ENCODE measurements around the gene SLC34A2.
"Not testable (repeated sequence)": the region's sequence is repeated elsewhere in the genome, so short reads cannot be mapped to it uniquely, and the experiment has no call there.

The SLC34A2 gene

GRCh38 chr4:25654971-25655963 lies at the start of gene SLC34A2:
TSS of gene SLC34A2 (plus strand) at chr4:25655851. CDS start at chr4:25662501, 6,650 bp downstream.
- no peak for DNase-seq

- DNase-seq, result no peak
Measured at GRCh38 chr4:25608644-25609043, 47.0 kb upstream of the SLC34A2 start.

GRCh38 chr4:25609976-25610375 lies 45.7 kb upstream of the SLC34A2 start:
- no peak for DNase-seq

- not testable (repeated sequence) for DNase-seq
Measured at GRCh38 chr4:25613613-25614012, 42.0 kb upstream of the SLC34A2 start.

GRCh38 chr4:25614807-25615206 lies 40.8 kb upstream of the SLC34A2 start:
- no peak for DNase-seq

GRCh38 chr4:25621027-25621930 lies 34.4 kb upstream of the SLC34A2 start:
- DNase-seq, result no peak

- no peak for DNase-seq
Measured at GRCh38 chr4:25624616-25625015, 31.0 kb upstream of the SLC34A2 start.

GRCh38 chr4:25628451-25628850 lies 27.2 kb upstream of the SLC34A2 start:
- DNase-seq, result no peak

GRCh38 chr4:25632135-25632534 lies 23.5 kb upstream of the SLC34A2 start:
- no peak for DNase-seq

GRCh38 chr4:25633541-25633940 lies 22.1 kb upstream of the SLC34A2 start:
- no peak for DNase-seq

- no peak for DNase-seq
Measured at GRCh38 chr4:25635501-25635900, 20.1 kb upstream of the SLC34A2 start.

- no peak for DNase-seq
Measured at GRCh38 chr4:25637581-25638220, 17.9 kb upstream of the SLC34A2 start.

GRCh38 chr4:25638221-25638601 lies 17.4 kb upstream of the SLC34A2 start:
- no peak for DNase-seq

GRCh38 chr4:25638806-25639205 lies 16.8 kb upstream of the SLC34A2 start:
- no peak for DNase-seq

- DNase-seq, result no peak
Measured at GRCh38 chr4:25650311-25650710, 5.3 kb upstream of the SLC34A2 start.

- no peak for DNase-seq
Measured at GRCh38 chr4:25651682-25652081, 4.0 kb upstream of the SLC34A2 start.

- no peak for DNase-seq
Measured at GRCh38 chr4:25654031-25654970, 1.4 kb upstream of the SLC34A2 start.

GRCh38 chr4:25656031-25656430 lies 380 bp downstream of the SLC34A2 start:
- no peak for DNase-seq

GRCh38 chr4:25658357-25658771 lies 2.7 kb downstream of the SLC34A2 start:
- no peak for DNase-seq

- no peak for DNase-seq
Measured at GRCh38 chr4:25658777-25659176, 3.1 kb downstream of the SLC34A2 start.

GRCh38 chr4:25661441-25661840 lies 5.8 kb downstream of the SLC34A2 start:
- DNase-seq, result not testable (repeated sequence)

GRCh38 chr4:25662306-25662705 lies 6.7 kb downstream of the SLC34A2 start:
- DNase-seq, result no peak

Data from activated CD4-positive, alpha-beta T cell treated with anti-CD3 and anti-CD28 coated beads for 1 hour (primary cell).